Calu3 (cell line): ENCODE measurements around the gene SMURF1. TPM values are rescaled to one million over a fixed set of nuclear protein-coding genes. Genes with fewer than 3 reads are reported as not detected.

Source experiments
- BruUV-seq: library from RNA; stranded (reverse); fragments of 400-500 nt; replicated peaks from 2 replicates; lab custom pipeline; 2021; lab: Mats Ljungman, UMichigan
- CTCF ChIA-PET: fragments of 300-600 bp; sonication (Branson Sonifier 250); formaldehyde crosslinking; loops from one replicate; lab custom pipeline; 2022; ENCODE audit warnings: antibody characterized with exemption; lab: Charles Lee
- DNase-seq: peaks from one replicate; pipeline ENCODE4 v3.0.0; 2022
- H3K27ac Mint-ChIP-seq: one replicate; pipeline ENCODE4 v1.8.0; 2022; ENCODE audit warnings: mixed read lengths; ENCODE audit not compliant: unreplicated experiment
- H3K27me3 Mint-ChIP-seq: one replicate; pipeline ENCODE4 v1.8.0; 2022; ENCODE audit warnings: mixed read lengths; ENCODE audit not compliant: unreplicated experiment
- H3K36me3 Mint-ChIP-seq: one replicate; pipeline ENCODE4 v1.8.0; 2022; ENCODE audit warnings: mild to moderate bottlenecking, moderate library complexity, mixed read lengths; ENCODE audit not compliant: insufficient read depth, unreplicated experiment
- H3K4me1 Mint-ChIP-seq: one replicate; pipeline ENCODE4 v1.8.0; 2022; ENCODE audit warnings: mild to moderate bottlenecking, low read depth, mixed read lengths; ENCODE audit not compliant: unreplicated experiment
- H3K4me3 Mint-ChIP-seq: one replicate; pipeline ENCODE4 v1.8.0; 2022; ENCODE audit warnings: mild to moderate bottlenecking, low read depth, moderate library complexity, mixed read lengths; ENCODE audit not compliant: unreplicated experiment
- H3K9me3 Mint-ChIP-seq: one replicate; pipeline ENCODE4 v1.8.0; 2022; ENCODE audit warnings: low read depth, mixed read lengths; ENCODE audit not compliant: unreplicated experiment
- intact Hi-C: fragments of 100-400 bp; cut with micrococcal nuclease; formaldehyde crosslinking; loops from one replicate; pipeline ENCODE4 v1.10.0; 2022; ENCODE audit not compliant: unreplicated experiment
- total RNA-seq: library from RNA; stranded (reverse); gene quantifications from 2 replicates; pipeline ENCODE4 v1.2.3, GENCODE V29; 2022
- TF ChIP-seq, protein P1 (sequence below): fragments of 200-600 bp; IDR thresholded peaks from one replicate; pipeline ENCODE4 v1.8.0; 2022; ENCODE audit warnings: antibody characterized with exemption; ENCODE audit not compliant: unreplicated experiment

Gene SMURF1
- total RNA-seq, 1 experiment from 2014 or later: 29.7 TPM

- CTCF ChIA-PET: interaction anchor here (0.8 kb wide), 1 partner anchor 8 kb away, joined by 4 read pairs; no protein-coding TSS in a partner anchor
- Mint-ChIP-seq H3K36me3 (peaks cover 5% of the 10 kb centered on the region), H3K9me3 (no peaks in the 10 kb centered on the region), H3K4me1 (peaks cover 9% of the 10 kb centered on the region), H3K4me3 (no peak overlapping the region), H3K27ac (no peak overlapping the region), H3K27me3 (no peaks in the 10 kb centered on the region)
- TF ChIP-seq, protein P1, sequence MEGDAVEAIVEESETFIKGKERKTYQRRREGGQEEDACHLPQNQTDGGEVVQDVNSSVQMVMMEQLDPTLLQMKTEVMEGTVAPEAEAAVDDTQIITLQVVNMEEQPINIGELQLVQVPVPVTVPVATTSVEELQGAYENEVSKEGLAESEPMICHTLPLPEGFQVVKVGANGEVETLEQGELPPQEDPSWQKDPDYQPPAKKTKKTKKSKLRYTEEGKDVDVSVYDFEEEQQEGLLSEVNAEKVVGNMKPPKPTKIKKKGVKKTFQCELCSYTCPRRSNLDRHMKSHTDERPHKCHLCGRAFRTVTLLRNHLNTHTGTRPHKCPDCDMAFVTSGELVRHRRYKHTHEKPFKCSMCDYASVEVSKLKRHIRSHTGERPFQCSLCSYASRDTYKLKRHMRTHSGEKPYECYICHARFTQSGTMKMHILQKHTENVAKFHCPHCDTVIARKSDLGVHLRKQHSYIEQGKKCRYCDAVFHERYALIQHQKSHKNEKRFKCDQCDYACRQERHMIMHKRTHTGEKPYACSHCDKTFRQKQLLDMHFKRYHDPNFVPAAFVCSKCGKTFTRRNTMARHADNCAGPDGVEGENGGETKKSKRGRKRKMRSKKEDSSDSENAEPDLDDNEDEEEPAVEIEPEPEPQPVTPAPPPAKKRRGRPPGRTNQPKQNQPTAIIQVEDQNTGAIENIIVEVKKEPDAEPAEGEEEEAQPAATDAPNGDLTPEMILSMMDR: no peak
- no peak for DNase-seq
- BruUV-seq: no TSS peak
- intact Hi-C loops: no loop called here
These were observed 73.5 kb downstream of the SMURF1 start for GRCh38 chr7:99070361-99070760.

- Mint-ChIP-seq H3K4me1 (no peaks in the 10 kb centered on the region), H3K27ac (no peak overlapping the region), H3K4me3 (no peak overlapping the region), H3K27me3 (no peaks in the 10 kb centered on the region), H3K36me3 (peaks cover 5% of the 10 kb centered on the region), H3K9me3 (no peaks in the 10 kb centered on the region)
- BruUV-seq: no TSS peak
- TF ChIP-seq, protein P1: no peak
- DNase-seq: no peak
- intact Hi-C loops: no loop called here
- CTCF ChIA-PET: interaction anchor here (0.7 to 0.9 kb wide), 2 partner anchors 12 to 172 kb away, joined by 3 to 4 read pairs; no protein-coding TSS in a partner anchor
These were observed 82.7 kb downstream of the SMURF1 start for GRCh38 chr7:99061001-99061776.

GRCh38 chr7:99054781-99055180 is 89.1 kb downstream of the SMURF1 start:
- Mint-ChIP-seq H3K4me3 (no peak overlapping the region), H3K36me3 (peaks cover 50% of the 10 kb centered on the region), H3K9me3 (no peaks in the 10 kb centered on the region), H3K27ac (no peak overlapping the region), H3K27me3 (no peaks in the 10 kb centered on the region), H3K4me1 (peaks cover 14% of the 10 kb centered on the region)
- intact Hi-C loops: loop anchor here (5.0 kb wide), 1 partner anchor 43 kb away; no protein-coding TSS in a partner anchor
- BruUV-seq: no TSS peak
- CTCF ChIA-PET: interaction anchor here (0.8 kb wide), 1 partner anchor 10 kb away, joined by 3 read pairs; no protein-coding TSS in a partner anchor
- no peak for DNase-seq
- TF ChIP-seq, protein P1: no peak

DNA sequence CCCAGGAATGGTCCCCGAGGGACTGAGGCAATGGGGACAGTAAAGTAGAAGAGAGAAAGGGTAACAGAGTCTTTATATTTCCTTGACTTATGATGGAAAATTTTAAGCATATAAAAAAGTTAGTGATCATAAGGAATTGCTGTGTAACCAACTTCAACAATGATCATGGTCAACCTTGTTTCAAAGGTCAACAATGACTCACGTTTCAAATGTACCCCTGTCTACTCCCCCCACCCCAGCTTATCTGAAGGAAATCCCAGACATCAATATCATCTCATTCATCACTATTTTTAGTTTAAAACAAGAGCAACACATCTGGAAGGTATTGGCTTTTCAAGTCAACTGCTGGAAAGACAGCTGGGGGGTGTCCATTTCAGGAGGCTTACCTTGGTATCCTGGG is 92.9 kb downstream of the SMURF1 start:
- no TSS peak for BruUV-seq
- no peaks in the 10 kb centered on the region for H3K27me3 Mint-ChIP-seq
- no peaks in the 10 kb centered on the region for H3K9me3 Mint-ChIP-seq
- no peak overlapping the region for H3K4me3 Mint-ChIP-seq
- H3K27ac Mint-ChIP-seq: peak overlapping the region; percentile 33
- peaks cover 77% of the 10 kb centered on the region for H3K36me3 Mint-ChIP-seq
- CTCF ChIA-PET: no interaction called here
- TF ChIP-seq, protein P1: no peak
- intact Hi-C loops: loop anchor here (5.0 kb wide), 1 partner anchor 46 kb away; no protein-coding TSS in a partner anchor
- no peak for DNase-seq
- peaks cover 14% of the 10 kb centered on the region for H3K4me1 Mint-ChIP-seq
